ENCODE results near the gene ZC3H12A. TPM values are rescaled to one million over a fixed set of nuclear protein-coding genes. Genes with fewer than 3 reads are reported as not detected.

The ZC3H12A gene
- total and polyA plus RNA-seq, 2 of the 4 experiments (the other 2 are of a cell fraction) = 3.8 to 14.2 TPM

DNA sequence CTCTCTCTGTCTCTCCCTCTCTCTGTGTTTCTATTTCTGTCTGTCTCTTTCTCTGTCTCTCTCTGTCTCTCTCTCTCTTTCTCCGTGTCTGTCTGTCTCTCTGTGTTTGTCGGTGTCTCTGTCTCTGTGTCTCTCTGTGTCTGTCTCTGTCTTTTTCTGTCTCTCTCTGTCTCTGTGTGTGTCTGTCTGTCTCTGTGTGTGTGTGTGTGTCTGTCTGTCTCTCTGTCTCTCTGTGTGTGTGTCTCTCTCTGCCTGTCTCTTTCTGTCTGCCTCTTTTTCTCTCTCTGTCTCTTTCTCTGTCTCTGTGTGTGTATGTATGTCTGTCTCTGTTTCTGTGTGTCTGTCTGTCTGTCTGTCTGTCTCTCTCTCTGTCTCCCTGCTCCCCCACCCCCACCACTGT, 31.7 kb upstream of the ZC3H12A start:
- Histone ChIP-seq H3K9ac (ENCODE audit: low read depth, low read length) (no peak overlapping the region), H3K23ac (ENCODE audit: low read depth, low read length) (no peak overlapping the region), H3K4me2 (ENCODE audit: low read depth, low read length) (no peak overlapping the region), H4K20me1 (ENCODE audit: insufficient read depth, low read length) (no peaks in the 10 kb centered on the region), H2AK9ac (replicated peaks; ENCODE audit: low read depth, low read length, poor library complexity) (no peak overlapping the region), H2AFZ (replicated peaks; ENCODE audit: low read length, poor library complexity) (no peak overlapping the region), H2AK5ac (ENCODE audit: low read depth, low read length) (no peak overlapping the region), H2BK15ac (ENCODE audit: low read depth, low read length) (no peak overlapping the region), H3K18ac (ENCODE audit: low read depth, low read length) (no peak overlapping the region), H4K91ac (ENCODE audit: insufficient read depth, low read depth, low read length) (no peak overlapping the region), H3K56ac (ENCODE audit: extremely low read depth, insufficient read depth, low read length) (no peak overlapping the region), H4K5ac (ENCODE audit: low read depth, low read length) (no peak overlapping the region), H2BK5ac (ENCODE audit: low read depth, low read length, poor library complexity, severe bottlenecking) (no peak overlapping the region), H2BK120ac (ENCODE audit: low read depth, low read length) (no peak overlapping the region), H3K79me1 (ENCODE audit: low read depth in 1 of 2, low read length in 2 of 2) (no peaks in the 10 kb centered on the region), H3K27ac (ENCODE audit: insufficient read depth, low read length) (no peak overlapping the region), H4K8ac (ENCODE audit: low read depth in 2 of 2, low read length in 2 of 2) (no peak overlapping the region), H3K9me1 (ENCODE audit: insufficient read depth, low read length) (no peaks in the 10 kb centered on the region), H3K4ac (ENCODE audit: low read depth, low read length) (no peak overlapping the region), H3K9me3 (ENCODE audit: control insufficient read depth, insufficient read depth, low read length) (no peaks in the 10 kb centered on the region), H3K14ac (replicated peaks; ENCODE audit: low read depth, low read length) (no peak overlapping the region), H3K4me1 (ENCODE audit: control insufficient read depth, insufficient read depth, low read length) (no peaks in the 10 kb centered on the region), H3K36me3 (ENCODE audit: control insufficient read depth, insufficient read depth, low read length) (no peaks in the 10 kb centered on the region), H2BK20ac (ENCODE audit: low read depth, low read length) (no peak overlapping the region), H3K27me3 (ENCODE audit: control insufficient read depth, insufficient read depth, low read length) (peaks cover 26% of the 10 kb centered on the region), H3K4me3 (ENCODE audit: insufficient read depth, low read depth, low read length) (no peak overlapping the region)
- BruUV-seq (replicated peaks) = no TSS peak
- POLR2A ChIA-PET (ENCODE audit: unreplicated experiment) = no interaction called here
- DNase-seq = no peak
- in situ Hi-C loops (cut with MboI; ENCODE audit: low sequenced_read_pairs) = no loop called here
- CTCF ChIA-PET = interaction anchor here (1.8 kb wide), 1 partner anchor 9 kb away, joined by 5 read pairs; no protein-coding TSS in a partner anchor
- dilution Hi-C loops (cut with HindIII; ENCODE audit: low sequenced_read_pairs, unreplicated experiment) = no loop called here
- WGBS, 2 experiments (ENCODE audit: extremely low coverage in 2 of 2, insufficient read length in 1 of 2) = no CpG with 5 or more reads among the region's 2 CpGs
- no peak for ATAC-seq (ENCODE audit: low read depth)
- TF ChIP-seq POLR2A (IDR thresholded peaks at IDR 0.05; ENCODE audit: low read depth, low read length) = no peak
- no peak for TF ChIP-seq CEBPB (IDR thresholded peaks at IDR 0.05; ENCODE audit: low read depth, low read length)
- TF ChIP-seq, protein P1, sequence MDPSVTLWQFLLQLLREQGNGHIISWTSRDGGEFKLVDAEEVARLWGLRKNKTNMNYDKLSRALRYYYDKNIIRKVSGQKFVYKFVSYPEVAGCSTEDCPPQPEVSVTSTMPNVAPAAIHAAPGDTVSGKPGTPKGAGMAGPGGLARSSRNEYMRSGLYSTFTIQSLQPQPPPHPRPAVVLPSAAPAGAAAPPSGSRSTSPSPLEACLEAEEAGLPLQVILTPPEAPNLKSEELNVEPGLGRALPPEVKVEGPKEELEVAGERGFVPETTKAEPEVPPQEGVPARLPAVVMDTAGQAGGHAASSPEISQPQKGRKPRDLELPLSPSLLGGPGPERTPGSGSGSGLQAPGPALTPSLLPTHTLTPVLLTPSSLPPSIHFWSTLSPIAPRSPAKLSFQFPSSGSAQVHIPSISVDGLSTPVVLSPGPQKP (IDR thresholded peaks at IDR 0.05; ENCODE audit: borderline replicate concordance, low read depth, low read length) = no peak
- intact Hi-C loops (cut with micrococcal nuclease) = no loop called here

All from IMR-90 (cell line).